Activated T-cell treated with anti-CD3 and anti-CD28 coated beads, Interleukin-2, amount 50 U/mL, for 1 hour (primary cell): Measurements from ENCODE around the gene KRTAP10-8.
A peak's percentile ranks its signal among the peaks of the same experiment; 100 is the strongest.
"Not testable (repeated sequence)": the region's sequence is repeated elsewhere in the genome, so short reads cannot be mapped to it uniquely, and the experiment has no call there.

Experiments
- DNase-seq: peaks from one replicate; pipeline ENCODE4 v3.0.0-alpha.2; 2020

KRTAP10-8 gene

GRCh38 chr21:44648557-44649311, 36.9 kb downstream of the KRTAP10-8 start:
- no peak for DNase-seq

GRCh38 chr21:44649521-44650100, 37.7 kb downstream of the KRTAP10-8 start:
- no peak for DNase-seq

DNA sequence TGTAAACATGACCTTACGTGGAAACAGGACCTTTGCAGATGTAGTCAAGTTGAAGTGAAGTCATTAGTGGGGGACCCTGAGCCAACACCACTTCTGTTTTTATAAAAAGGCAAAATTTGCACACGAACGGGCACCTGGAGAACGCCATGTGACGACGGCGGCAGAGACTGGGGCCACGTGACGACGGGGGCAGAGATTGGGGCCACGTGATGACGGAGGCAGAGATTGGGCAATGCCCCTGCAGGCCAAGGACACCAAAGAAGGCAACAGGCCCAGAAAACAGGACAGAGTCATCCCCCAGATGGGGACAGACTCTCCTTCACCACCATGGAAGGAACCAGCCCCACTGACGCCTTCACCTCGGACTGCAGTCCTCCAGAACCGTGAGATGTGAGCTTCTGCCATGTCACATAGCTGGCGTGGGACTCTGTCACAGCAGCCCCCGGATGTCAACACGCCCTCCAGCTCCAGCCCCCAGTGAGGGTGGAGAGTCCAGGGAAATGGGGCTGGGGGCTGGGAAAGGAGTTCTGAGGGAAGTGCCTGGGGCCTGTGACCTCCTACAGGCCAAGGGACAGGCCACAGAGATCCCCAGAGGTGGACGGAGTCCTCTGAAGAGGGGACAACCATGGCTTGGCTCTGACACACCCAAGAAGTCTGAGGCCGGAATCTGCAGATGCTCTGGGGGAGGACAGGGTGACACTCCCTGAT, 38.5 kb downstream of the KRTAP10-8 start:
- no peak for DNase-seq

- DNase-seq: no peak
These were observed 39.2 kb downstream of the KRTAP10-8 start for GRCh38 chr21:44650973-44651675.

DNA sequence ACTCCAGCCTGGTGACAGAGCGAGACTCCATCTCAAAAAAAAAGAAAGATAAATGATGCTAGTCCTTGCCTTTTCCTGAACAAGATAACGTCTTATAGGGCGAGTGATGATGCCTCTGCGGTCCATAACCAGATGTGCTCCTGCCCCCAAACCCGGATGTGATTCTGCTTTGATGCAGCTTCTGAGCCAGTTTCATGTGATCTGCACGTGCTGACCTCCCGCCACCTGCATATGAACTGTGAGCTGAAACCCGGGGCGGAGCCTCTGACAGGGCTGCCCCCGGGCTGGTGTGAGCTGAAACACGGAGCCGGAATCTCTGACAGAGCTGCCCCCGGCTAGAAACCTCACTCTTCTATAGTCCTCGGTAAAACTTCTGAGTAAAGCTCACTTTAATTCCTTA, 41.2 kb downstream of the KRTAP10-8 start:
- DNase-seq: no peak

DNA sequence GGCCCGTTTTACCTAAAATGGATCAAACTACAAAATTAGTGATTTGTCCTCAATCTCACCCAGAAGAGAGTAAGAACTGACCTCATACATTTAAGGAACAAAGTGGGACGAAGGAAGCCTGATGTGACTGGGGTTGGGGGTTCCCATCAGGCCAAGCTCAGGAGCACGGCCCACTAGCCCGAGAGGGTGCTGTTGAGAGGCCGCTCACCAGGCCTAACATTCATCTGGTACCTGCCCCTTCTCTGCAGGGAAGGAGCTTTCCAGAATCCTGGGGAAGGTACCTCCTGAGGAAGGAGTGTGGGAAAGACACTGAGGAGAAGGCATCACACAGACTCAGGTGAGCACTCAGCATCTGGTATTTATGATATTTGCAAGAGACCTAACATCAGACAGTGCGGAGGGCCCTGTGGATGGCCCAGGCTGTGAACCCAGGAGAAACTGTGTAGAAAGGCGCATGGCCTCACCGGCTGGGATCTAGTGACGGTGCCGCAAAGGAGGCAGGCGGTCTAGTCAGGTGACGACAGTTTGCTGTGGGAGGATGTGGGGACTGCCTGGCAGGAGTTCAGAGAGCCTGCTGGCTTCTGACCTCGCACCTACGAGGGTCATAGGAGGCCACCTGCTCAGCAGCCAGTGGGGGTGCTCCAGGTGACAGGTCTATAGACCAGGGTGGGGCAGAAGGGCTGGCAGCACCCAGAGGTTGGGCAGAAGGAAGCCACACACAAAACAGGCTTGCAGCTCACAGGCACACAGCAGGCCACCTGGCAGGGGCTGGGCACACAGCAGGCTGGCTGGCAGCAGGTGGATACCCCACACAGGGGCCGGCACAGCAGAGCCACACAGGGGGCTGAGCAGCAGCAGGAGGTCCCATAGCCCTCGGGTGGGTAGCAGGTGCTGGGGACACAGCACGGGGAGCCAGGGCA, 42.0 kb downstream of the KRTAP10-8 start:
- DNase-seq: peak; percentile 62

DNA sequence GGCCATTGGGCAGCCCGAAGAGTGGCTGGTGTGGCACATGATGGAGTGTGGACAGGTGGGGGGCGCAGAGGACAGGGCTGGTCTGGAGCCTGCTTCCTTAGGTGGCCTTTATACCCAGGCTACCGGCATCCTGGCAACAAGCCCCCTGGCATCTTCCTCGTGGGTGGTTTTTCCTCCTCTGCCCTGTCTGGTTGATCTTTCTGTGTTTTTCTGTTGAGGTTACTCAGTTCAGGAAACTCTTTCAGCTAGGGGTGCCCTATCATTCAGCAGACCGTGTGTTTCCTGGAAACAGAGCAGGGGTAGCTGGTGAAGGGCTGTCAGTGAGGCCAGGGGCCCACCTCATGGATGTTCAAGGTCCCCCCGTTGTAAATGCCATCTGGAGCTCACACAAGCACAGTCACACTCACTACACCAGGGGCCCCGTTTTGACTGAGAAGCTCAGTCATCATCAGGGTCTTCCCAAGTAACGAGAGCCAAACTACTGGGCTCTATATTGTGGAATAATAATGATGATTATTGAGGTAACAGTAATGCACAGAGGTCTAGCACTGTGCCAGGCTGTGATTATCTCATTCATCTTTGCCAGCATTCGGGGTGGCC, 42.8 kb downstream of the KRTAP10-8 start, which contains the start of gene KRTAP12-4:
Gene KRTAP12-4 (minus strand): TSS at position 84 of the 600 bp plus-strand sequence. CDS start 45 bp downstream, at position 39.
- DNase-seq: no peak

DNA sequence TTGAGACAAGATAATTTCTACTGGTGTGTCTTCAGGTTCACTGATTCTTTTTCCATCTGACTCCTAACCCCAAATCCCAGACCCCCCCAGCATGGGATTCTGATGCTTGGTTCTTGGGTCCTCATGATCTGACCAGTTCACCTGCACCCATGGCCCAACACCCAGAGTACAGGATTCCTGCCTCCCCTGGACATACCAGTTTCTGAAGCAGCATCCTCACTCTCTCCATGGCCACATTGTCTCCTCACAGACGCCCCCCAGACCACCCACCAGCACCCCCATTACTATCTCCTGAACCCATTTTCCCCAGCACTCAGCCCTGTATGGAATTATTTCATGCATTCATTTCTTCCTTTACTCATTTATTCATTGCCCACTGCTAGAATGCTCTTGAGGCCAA, 45.0 kb downstream of the KRTAP10-8 start:
- no peak for DNase-seq

DNA sequence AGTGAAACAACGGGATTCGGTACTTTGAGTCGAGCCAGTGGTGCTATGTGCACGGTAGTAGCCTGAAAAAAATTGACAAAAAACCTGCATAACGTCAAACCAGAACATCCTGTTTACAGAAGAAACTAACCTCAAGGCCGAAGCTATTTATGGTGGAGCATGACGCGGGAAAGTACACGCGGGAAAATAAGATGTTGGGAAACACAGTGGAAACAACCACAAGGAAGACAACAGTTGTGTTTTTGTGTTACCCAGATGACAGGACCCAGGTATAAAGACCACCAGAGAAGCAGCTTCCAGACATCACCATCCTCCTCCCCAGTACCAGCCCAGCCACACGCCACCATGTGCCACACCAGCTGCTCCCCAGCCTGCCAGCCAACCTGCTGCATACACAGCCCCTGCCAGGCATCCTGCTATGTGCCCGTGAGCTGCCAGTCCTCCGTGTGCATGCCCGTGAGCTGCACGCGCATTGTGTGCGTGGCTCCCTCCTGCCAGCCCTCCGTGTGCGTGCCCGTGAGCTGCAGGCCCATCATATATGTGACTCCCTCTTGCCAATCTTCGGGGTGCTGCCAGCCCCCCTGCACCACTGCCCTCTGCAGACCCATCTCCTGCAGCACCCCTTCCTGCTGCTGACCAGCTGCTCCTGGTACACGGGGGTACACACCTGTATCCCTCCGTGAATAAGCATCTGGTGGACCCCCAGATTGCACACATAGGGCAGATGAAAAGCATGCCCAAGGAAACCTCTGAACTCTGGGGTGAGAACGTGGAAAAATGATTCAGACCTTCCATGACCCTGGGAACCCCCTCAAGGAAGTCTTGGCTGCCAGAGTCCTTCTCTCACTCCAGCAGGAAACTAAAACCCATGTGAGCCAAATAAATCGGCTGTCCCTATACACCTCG, 46.0 kb downstream of the KRTAP10-8 start, which contains the start of gene KRTAP12-3:
Gene KRTAP12-3 (plus strand): TSS at position 298 of the 906 bp plus-strand sequence. CDS start 48 bp downstream, at position 346.
- peak; percentile 63 for DNase-seq

DNA sequence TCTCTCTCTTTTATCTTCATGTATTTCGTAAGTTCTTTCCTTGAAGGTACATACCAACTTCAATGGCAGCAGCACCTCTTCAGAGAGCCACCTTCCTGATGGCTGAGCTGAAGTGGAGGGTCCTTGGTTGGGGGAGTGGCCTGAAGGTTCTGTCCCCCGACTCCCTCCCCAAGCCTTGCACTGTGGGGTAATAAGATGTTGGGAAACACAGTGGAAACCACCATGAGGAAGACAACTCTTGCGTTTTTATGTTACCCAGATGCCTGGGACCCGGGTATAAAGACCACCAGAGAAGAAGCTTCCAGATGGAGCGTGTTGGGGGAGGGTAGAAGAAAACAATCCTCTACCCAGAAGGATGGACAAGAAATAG, 46.6 kb downstream of the KRTAP10-8 start:
- no peak for DNase-seq

- DNase-seq: no peak
These were observed 47.2 kb downstream of the KRTAP10-8 start for GRCh38 chr21:44658913-44659595.

GRCh38 chr21:44661567-44661966, 49.7 kb downstream of the KRTAP10-8 start:
- DNase-seq: not testable (repeated sequence)
